ENCODE results near the gene ADPRH. TPM values are rescaled to one million over a fixed set of nuclear protein-coding genes. Genes with fewer than 3 reads are reported as not detected.
A peak's percentile ranks its signal among the peaks of the same experiment; 100 is the strongest.

Gene ADPRH
- total and polyA plus RNA-seq, 10 of the 15 experiments (the other 5 are each of a cell fraction or from before 2014, with no cell fraction given), result 2.3 to 32.6 (median 19.0) TPM

- no peak for TF ChIP-seq HSF1 (IDR thresholded peaks at IDR 0.05; ENCODE audit: low read depth, low read length)
- peak; percentile 11 to 50 (median 12); a peak in 3 of 6 replicates for TF ChIP-seq CTCF (IDR thresholded peaks at IDR 0.05 in 2 of 3, conservative IDR thresholded peaks at IDR 0.05 in 1 of 3; ENCODE audit: control insufficient read depth in 2 of 3, extremely low read depth in 1 of 3, insufficient read depth in 1 of 3, low read depth in 3 of 3, low read length in 3 of 3)
- TF ChIP-seq SPI1 (IDR thresholded peaks at IDR 0.05; ENCODE audit: borderline replicate concordance, insufficient read depth, low read depth, low read length), result peak; percentile 82
- TF ChIP-seq HCFC1 (IDR thresholded peaks at IDR 0.05; ENCODE audit: low read length), result no peak
- no peak for TF ChIP-seq CEBPB (IDR thresholded peaks at IDR 0.05; ENCODE audit: borderline replicate concordance in 1 of 2, low read depth in 2 of 2, low read length in 2 of 2)
- no peak for TF ChIP-seq BACH1 (IDR thresholded peaks at IDR 0.05; ENCODE audit: borderline replicate concordance)
- peak; percentile 59; the same call in 1 of the 2 replicates for TF ChIP-seq TCF3 (IDR thresholded peaks at IDR 0.05; ENCODE audit: borderline replicate concordance, insufficient read depth, low read depth, low read length)
- peak; percentile 22; the same call in 1 of the 2 replicates for TF ChIP-seq TAF1 (IDR thresholded peaks at IDR 0.05; ENCODE audit: borderline replicate concordance, low read depth, low read length)
- TF ChIP-seq PML (IDR thresholded peaks at IDR 0.05; ENCODE audit: low read length), result peak; percentile 80; the same call in 1 of the 2 replicates
- no peak for TF ChIP-seq CBFB (IDR thresholded peaks at IDR 0.05; ENCODE audit: low read depth)
- no peak for TF ChIP-seq MXI1 (IDR thresholded peaks at IDR 0.05; ENCODE audit: low read depth, low read length)
- TF ChIP-seq SMC3 (IDR thresholded peaks at IDR 0.05; ENCODE audit: borderline replicate concordance, low read length), result peak; percentile 24; the same call in 1 of the 2 replicates
- TF ChIP-seq ESRRA (IDR thresholded peaks at IDR 0.05; ENCODE audit: low read length), result no peak
- peak; percentile 52 for TF ChIP-seq RAD21 (IDR thresholded peaks at IDR 0.05; ENCODE audit: insufficient read depth, low read depth, low read length)
Observed at GRCh38 chr3:119550192-119550910, 28.9 kb upstream of the ADPRH start (continued).
